Mammary epithelial cell (primary cell): Measurements from ENCODE around the gene TMC5.

Experiments used
- CTCF ChIP-seq, 2 donors: IDR thresholded peaks in 1 of 2; conservative IDR thresholded peaks in 1 of 2; 2 replicates each; pipeline ENCODE4 v1.5.1; 2011 to 2012; ENCODE audit warnings: inconsistent platforms in 2 of 2, low read length in 2 of 2, mild to moderate bottlenecking in 2 of 2, control low read depth in 1 of 2, low read depth in 1 of 2; ENCODE audit not compliant: insufficient read depth in 1 of 2; ENCODE audit errors: extremely low read depth in 1 of 2
- EZH2 ChIP-seq: IDR thresholded peaks from 2 replicates; pipeline ENCODE4 v1.6.1; 2012; ENCODE audit warnings: low read length, inconsistent platforms, borderline replicate concordance

GRCh38 chr16:19532601-19533000 is 114.9 kb downstream of the TMC5 start:
- TF ChIP-seq CTCF (conservative IDR thresholded peaks at IDR 0.05 in 1 of 2, IDR thresholded peaks at IDR 0.05 in 1 of 2; ENCODE audit: extremely low read depth in 1 of 2, insufficient read depth in 1 of 2, low read depth in 1 of 2, low read length in 2 of 2), result no peak
- no peak for TF ChIP-seq EZH2
